HG03520 (cell line): ENCODE results near the gene FNTB.

Experiments
- ATAC-seq: cut with Tn5 transposase; IDR thresholded peaks from one replicate; pipeline ENCODE4 v1.9.1; 2021; ENCODE audit warnings: mild to moderate bottlenecking, moderate library complexity; ENCODE audit not compliant: unreplicated experiment

FNTB gene

DNA sequence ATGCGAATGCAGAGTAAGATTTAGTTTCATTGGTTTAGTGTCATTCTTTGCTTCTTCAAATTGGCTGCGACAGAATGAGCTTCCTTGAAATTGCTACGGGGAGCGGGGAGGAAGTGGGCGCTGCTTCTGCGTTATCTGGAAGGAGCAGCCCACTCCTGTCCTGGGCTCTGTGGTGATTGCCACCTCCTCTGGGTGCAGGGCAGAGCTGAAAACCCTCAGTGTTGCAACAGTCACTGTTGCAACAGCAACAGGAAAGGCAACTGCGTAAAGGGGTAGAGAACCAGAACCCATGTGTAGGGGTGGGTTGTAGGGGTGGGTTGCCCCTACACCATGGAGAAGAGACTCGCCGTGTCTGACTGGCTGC is 57.9 kb downstream of the FNTB start:
- no peak for ATAC-seq

DNA sequence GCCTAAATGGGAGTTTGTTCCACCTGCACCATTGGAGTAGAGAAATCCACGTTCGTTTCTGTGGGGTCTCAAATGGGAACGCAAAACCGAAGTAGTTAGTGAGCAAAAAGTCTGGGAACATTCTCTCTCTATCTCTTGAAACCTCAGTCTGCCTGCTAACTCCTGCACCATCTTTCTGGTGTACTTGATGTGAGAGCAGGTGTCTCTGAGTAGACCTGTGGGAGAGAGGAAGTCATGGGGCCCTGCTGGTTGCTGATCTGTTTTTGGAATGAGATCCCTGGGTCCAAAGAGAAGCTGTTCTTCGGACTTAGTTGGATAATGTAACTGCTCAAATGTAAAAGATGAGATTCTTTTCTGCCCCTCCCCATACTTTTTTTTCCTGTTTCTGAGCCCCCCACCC is 58.3 kb downstream of the FNTB start:
- no peak for ATAC-seq

DNA sequence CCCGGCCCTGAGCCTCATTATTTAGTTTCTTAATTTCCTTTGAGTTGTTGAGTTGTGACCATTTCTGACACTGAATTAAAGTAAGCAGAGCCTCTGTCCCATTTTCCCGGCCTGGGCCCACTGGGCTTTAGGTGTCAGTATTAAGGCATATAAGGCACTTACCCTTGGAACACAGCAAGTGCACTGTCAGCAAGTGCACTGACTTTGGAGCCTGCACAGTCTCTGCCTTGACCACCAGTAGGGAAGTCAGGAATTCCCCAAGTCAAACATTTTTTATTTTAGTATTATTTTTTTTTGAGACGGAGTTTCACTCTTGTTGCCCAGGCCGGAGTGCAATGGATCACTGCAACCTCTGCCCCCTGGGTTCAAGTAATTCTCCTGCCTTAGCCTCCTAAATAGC is 59.0 kb downstream of the FNTB start:
- no peak for ATAC-seq

DNA sequence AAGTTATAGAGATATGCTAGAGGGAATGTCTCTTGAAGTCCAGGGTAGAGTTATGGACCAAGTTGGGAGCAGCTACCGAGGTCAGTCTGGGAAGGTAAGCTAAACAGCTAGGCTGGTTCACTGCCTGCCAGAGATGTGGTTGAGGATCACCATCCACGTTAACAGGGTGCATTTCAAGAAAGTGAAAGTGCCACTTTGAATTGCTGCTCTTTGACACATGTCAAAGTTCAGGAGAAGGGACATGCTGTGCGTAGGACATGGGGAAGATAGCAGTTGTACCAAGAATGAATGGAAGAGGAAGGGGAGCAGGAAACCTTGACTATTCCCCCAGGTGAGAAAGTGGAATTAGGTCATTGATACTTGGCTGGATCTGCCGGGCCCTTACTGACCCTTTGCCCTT is 66.1 kb downstream of the FNTB start:
- no peak for ATAC-seq

DNA sequence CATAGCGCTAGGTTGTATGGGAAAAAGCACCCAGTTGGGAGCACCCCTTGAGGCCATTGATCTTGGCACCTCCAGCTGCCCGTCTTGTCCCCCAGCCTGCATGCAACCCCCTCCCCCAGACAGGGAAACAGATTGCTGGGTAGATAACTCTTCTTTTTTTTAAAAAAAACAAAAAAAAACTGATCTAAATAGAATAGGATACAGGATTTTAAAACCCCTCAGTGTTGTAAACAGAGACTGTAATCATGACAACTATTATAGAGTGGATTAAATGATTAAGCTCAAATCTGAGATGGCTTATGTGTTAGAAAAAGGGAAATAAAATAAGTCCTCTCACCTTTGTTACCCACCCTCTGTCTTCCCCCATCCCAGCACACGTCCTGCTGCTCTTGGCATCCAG is 66.8 kb downstream of the FNTB start:
- ATAC-seq = no peak

DNA sequence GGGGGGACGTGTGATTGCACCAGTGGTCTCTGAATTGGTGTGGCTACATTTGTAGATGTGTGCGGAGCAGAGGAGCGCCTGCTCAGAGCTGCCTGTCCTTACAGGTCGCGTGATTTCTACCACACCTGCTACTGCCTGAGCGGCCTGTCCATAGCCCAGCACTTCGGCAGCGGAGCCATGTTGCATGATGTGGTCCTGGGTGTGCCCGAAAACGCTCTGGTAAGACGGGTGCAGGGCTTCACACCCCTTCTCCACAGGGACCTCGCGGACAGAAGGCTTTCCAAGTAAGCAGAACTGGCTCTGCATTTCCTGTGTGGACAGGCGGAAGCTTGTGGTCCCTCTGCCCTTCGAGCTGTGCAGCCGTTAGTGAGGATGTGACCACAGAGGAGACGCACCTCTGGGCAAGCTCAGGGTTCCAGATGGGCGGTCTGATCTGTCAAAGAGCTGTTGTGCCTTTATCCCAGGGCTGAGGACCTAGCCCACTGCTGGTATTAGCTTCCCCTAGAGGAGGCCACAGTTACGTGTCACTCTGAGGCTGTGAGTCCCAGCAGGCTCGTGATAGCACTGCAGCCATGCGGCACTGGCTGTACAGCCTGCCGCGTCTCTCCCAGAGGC is 67.9 kb downstream of the FNTB start:
- no peak for ATAC-seq

DNA sequence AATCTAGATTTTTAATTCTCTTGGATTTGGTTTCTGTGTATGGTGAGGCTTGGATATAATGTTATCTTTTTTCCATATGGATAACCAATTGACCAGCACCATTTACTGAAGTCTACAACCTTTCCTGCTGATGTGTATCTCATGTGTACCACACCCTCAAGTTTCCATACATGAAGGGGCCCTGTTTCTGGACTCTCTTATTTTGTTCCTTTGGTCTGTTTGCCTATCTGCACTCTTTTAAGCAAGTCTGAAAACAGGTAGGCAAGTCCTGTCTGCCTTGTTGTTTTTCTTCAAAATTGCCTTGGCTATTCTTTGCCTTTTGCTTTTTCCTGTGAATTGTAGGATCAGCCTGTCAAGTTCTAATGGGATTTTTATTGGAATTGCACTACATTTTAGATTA is 71.0 kb downstream of the FNTB start:
- ATAC-seq = no peak

DNA sequence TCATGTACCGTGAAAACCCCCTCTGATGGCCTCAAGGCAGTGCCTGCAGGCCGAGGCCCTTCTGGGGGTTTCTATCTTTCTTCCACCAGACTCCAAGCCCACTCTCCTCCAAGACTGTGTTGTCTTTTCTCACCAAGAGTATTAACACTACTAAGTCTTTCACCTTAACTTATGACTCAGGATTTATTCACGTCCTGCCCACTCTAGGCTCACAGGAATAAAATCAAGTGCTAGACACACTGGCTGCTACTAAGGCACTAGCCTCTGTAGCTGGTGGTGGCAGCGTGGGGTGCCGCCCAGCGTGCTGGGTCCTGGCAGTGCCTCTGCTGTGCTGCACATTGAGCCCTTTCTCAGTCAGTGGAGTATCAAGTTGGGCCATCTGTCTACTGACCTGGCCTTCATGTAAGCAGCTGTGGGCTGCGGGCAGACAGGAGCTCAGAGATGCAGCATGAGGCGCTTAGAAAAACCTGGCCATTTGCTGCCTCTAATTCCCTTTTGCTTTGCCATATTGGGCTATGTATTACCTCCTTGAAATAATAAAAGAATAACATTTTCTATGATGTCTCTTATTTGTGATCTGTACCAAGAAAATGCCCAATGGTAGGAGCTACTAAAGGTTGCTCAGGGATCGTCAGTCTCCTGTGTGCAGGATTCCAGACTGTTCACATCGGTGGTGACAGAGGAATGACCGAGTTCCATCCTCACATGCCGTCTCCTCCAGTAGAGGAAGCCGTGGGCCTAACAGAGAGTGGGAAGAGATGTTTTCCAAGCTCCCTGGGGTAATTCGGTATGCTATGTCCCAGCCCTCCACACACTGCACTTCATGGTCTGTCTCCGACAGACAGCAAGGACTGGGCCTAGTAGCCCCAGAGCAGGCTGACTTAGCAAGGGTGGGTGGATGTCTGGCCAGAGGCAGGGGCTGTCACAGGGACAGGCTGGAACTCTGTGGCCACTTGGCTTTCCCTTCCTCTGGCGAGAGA is 75.7 kb downstream of the FNTB start:
- no peak for ATAC-seq

DNA sequence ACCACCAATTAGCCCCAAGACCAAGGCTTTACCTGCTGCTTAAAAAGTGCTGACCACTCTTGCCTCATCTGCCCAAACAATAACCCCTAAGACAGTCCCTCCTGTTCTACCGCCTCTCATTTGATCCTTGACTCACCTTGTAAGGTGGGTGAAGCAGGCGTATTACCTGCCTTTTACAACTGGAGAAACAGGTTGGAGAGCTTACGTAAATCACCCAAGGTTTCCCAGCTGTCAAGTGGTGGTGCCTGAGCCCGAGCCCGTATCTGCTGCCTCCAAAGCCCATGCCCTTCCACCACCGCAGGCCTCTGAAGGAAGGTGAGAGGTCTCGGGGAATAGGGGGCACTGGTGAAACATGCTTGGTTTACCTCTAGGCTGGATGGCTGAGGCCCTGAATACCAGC is 79.0 kb downstream of the FNTB start:
- no peak for ATAC-seq

DNA sequence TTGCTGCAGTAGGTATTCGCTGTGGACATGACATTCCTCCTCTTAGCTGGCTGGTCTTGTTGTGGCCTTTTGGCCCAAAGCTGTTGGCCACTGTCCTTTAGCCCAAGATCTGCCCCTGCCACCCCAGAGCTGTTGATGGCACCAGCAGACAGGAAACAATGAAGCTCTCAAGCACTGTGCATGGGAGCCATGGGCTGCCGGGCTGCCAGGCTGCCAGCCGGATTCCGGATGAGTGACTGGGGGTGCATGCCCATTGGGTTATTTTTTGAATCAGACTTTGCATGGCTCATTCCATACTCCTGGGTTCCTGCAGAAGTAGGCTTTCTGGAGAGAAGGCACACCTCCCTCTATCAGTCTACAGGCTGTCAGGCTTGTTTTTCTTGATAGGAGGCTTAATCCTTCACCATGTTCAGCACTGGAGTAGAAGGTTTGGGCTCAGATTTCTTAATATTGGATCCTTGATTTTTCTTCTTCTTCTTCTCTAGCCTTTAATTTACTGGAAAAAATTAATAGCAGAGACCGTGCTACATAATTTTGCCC is 83.2 kb downstream of the FNTB start:
- ATAC-seq = no peak

DNA sequence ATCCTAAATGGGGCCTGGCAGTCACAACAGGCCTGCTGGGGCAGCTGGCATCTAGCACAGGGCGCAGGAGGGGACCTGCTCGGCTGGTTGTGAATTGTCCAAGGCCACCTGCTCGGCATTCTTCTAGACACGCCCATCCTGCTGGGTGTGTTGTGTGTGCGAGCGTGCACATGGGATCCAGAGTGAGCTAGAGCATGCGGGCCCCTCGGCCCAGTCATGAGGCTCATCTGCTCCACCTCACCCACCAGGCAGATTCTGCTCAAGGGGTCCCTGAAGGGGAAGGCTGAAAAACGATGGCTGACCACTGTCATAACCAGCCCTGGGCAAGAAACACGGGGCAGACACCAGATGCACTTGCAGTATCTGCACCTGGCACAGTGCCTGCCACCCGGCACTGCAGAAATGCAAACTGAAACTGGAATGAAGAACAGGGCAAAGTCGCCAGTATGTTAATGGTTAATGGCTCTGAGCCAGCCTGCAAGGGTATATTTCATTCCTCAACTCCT is 83.8 kb downstream of the FNTB start:
- no peak for ATAC-seq

DNA sequence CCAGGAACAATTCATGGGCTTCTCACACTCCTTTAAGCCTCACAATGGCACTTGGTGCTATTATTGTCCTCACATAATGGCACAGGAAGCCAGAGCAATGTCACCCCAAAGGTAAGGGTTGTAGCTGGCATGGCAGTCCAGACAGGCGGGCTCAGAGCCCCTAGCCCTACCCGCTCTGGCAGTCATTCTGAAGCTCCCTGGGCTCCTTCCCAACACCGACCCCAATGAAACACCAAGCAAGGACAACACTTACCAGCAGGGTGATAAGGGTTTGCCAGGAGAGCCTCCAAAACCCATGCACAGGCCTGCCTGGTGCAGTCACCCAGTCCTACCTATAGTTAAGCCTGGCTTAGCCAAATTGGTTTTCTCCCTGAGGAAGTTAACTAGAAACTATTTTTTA is 84.8 kb downstream of the FNTB start:
- no peak for ATAC-seq

DNA sequence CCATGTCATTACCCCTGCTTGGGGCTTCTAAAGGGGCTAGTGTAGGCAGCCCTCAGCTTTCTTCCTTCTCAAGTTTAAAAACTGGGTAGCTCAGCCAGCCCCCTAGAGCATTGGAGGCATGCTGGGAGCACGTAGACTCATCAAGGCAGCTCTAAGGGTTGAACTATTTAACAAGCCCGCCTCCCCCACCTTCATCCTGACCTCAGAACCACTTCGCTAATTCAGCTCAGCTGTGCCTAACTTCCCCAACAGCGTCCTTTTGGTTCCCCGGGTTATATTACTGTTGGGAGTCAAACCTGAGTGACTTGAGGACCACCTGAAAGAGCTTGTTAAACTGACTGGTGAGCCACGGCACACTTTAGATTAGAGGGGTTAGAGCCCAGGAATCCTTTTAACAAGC is 85.6 kb downstream of the FNTB start:
- no peak for ATAC-seq

DNA sequence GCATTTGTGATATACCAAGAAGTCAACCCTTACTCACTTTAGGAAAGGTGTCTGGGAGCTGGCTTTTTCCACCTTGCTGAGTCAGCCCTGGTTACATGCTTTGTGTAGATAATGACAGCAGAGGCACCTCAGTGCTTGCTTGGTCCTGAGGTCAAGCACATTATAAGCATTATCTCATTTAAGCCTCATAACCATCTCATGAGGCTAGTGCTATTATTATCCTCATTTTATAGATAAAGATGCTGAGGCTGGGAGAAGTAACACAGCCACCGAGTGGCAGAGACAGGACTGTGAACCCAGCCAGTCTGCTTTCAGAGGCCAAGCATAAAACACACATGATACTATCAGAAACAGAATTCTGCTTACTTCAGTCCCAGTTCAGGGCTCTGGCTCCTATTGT is 86.2 kb downstream of the FNTB start:
- ATAC-seq = no peak

DNA sequence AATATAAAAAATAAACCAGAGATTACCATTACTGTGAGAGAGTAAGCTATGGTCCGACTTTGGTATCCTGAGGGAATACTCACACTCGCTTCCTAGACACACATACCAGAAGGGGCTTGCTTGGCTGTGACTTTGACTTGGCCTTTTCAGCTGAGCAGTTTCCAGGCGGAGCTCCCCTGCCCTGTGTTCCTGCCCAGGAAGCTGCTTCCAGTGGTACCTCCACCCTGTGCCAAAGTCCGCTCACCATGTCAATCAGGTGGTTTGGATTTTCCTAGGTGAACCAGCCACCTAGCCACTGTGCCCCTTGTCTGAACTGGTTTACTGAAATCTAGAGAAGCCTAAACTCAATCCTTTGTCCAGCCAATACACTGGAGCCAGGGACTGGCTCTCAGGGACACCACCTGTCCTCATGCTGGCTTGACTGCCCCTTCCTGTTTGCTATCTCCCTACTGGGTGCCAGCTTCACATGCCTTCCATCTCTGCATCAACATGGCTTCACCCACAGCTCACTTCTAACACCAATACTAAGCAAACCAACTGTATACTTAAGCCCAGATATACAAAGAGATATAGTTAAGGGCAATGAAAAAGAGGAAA is 87.0 kb downstream of the FNTB start:
- ATAC-seq = no peak

DNA sequence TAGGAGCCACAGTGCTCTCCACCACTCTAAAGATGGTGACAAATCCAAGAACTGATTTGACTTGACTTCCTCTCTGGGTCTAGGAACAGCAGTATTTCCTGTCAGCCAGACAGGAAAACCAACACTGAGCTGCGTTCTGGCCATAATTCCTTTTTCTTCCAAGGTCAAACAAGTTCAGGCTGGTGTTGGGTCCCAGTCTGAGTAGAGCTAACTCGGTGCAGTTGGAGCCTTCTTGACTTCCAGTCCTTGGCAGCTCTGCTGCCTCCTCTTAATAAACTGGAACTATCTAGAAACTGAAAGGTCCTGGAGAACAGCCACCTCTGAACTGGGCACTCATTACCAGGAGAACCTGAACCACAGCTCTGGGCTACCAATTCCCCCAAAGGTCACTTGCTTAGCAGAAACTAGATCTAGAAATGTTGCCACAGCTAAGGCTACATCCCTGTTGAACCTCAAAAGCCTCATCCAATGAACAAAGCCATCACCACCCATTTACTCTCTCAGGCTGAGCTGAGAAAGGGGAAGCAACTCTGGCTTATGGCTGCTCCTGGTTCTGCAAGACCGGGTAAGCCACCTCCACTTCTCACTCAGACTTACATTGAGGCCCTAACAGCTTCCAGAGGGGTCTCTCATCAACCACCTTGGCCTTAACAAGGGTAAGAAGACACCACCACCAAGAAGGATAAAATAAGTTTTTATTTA is 87.9 kb downstream of the FNTB start:
- no peak for ATAC-seq

DNA sequence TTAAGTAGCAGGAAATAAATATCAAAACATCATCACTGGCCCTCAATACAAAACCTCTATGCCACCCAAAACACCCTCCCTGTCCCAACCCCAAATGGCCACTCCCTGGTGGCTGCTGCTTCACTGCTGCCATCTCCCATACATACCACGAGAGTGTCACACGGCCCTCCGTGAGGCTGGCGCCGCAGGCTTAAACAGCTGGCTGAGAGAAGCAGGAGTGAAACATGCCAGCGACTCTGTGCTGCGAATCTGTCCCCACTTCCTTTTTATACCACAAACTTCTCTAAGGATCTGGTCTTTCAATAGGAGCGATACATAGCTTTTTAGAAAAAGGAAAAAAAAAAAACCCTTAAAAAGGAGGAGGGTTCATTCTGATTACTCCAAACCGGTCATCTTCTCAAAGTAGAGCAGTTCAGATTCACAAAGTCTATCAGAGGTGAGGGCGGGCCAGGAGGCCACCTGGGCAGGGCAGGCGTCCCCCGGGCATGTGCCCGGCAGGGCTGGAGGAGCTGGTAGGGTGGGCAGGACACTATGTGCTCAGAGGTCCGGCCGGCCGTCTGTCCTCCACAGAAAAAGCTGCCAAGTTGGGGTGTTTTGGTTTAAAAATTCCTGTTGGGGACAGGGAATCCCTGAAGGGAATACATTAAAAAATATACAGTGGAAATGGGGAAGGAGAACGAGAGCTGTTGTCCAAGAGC is 89.1 kb downstream of the FNTB start:
- ATAC-seq = no peak

DNA sequence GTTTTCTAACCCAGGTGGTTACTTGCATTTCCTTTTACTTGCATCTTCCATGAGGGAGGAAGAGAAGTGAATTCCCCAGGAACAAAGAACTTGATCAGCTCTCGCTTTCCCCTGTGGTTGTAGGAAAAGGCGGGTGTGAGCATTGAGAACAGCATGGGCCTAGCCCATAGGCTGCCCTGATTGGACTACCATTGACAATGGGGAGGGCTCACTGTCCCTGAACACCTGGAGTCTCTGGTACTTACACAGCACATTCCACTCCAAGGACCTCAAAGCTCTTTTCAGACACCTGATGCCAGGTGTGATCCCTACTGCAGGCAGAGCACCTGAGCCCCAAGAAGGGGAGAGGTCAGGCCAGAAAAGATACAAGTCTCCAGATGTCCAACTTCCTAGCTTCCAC is 90.6 kb downstream of the FNTB start:
- no peak for ATAC-seq

DNA sequence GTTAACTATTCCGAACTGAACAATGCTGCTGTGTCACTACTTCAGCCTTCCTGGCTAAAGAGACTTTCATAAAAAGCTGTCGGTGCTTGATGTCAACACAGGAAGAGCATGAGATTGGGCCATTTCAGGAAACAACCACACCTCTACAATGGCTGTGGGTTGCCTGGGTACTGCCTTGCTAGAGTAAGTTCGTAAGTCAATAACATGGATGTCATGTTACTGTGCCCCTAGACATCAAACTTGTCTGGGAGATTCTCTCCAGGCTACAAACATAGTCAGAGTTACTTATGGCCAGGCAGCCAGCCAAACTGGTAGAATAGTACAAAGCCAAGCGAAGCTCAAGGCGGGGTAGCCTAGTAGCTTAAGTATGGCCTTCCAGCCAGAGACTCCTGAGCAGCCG is 92.5 kb downstream of the FNTB start:
- no peak for ATAC-seq

DNA sequence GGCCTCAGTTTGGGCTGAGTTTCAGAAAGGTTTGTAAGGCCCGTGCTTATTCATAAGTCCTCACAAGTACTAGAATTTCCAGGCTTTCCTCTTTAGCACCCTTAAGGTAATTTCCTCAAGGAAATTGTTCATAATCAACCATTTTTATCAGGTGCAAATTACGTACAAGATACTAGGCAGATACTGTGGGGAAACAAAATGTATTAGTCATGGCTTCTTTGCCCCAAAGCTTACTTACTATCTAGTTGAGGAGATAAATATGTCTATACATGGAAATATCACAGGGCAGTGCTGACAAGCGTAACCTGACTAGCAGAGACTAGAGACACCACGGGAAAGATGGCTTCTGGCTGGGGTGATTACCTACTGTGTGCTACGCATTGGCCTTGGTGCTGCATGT is 93.1 kb downstream of the FNTB start:
- no peak for ATAC-seq
